HG03460 (cell line): ENCODE data around the gene FAM193A.
"Not testable (repeated sequence)": the region's sequence is repeated elsewhere in the genome, so short reads cannot be mapped to it uniquely, and the experiment has no call there.

Experiments used
- ATAC-seq: cut with Tn5 transposase; IDR thresholded peaks from one replicate; pipeline ENCODE4 v1.9.1; 2021; ENCODE audit not compliant: unreplicated experiment

The FAM193A gene

GRCh38 chr4:2648159-2648814 lies 111.8 kb downstream of the FAM193A start:
- ATAC-seq, result no peak

GRCh38 chr4:2649604-2650114 lies 113.2 kb downstream of the FAM193A start:
- ATAC-seq, result no peak

- no peak for ATAC-seq
These were observed 113.8 kb downstream of the FAM193A start for GRCh38 chr4:2650276-2650675.

- ATAC-seq, result no peak
These were observed 115.1 kb downstream of the FAM193A start for GRCh38 chr4:2651546-2651945.

- ATAC-seq, result no peak
These were observed 115.6 kb downstream of the FAM193A start for GRCh38 chr4:2651998-2652397.

GRCh38 chr4:2652415-2653160 lies 116.1 kb downstream of the FAM193A start:
- no peak for ATAC-seq

- ATAC-seq, result no peak
These were observed 124.3 kb downstream of the FAM193A start for GRCh38 chr4:2660596-2661211.

GRCh38 chr4:2662598-2662997 lies 126.2 kb downstream of the FAM193A start:
- ATAC-seq, result no peak

GRCh38 chr4:2663275-2663674 lies 126.8 kb downstream of the FAM193A start:
- no peak for ATAC-seq

GRCh38 chr4:2666722-2667247 lies 130.3 kb downstream of the FAM193A start:
- ATAC-seq, result no peak

GRCh38 chr4:2667428-2667827 lies 131.0 kb downstream of the FAM193A start:
- no peak for ATAC-seq

GRCh38 chr4:2671267-2671895 lies 134.9 kb downstream of the FAM193A start:
- no peak for ATAC-seq

- no peak for ATAC-seq
These were observed 135.6 kb downstream of the FAM193A start for GRCh38 chr4:2672082-2672481.

- no peak for ATAC-seq
These were observed 136.3 kb downstream of the FAM193A start for GRCh38 chr4:2672700-2673099.

- no peak for ATAC-seq
These were observed 136.7 kb downstream of the FAM193A start for GRCh38 chr4:2673157-2673556.

- not testable (repeated sequence) for ATAC-seq
These were observed 143.3 kb downstream of the FAM193A start for GRCh38 chr4:2679762-2680161.

- no peak for ATAC-seq
These were observed 148.0 kb downstream of the FAM193A start for GRCh38 chr4:2684486-2684885.

- no peak for ATAC-seq
These were observed 149.1 kb downstream of the FAM193A start for GRCh38 chr4:2685541-2685940.

- no peak for ATAC-seq
These were observed 150.2 kb downstream of the FAM193A start for GRCh38 chr4:2686379-2687265.

- no peak for ATAC-seq
These were observed 151.8 kb downstream of the FAM193A start for GRCh38 chr4:2688281-2688680.
